ENCODE measurements around the gene FAM234B.

FAM234B gene, protein sequence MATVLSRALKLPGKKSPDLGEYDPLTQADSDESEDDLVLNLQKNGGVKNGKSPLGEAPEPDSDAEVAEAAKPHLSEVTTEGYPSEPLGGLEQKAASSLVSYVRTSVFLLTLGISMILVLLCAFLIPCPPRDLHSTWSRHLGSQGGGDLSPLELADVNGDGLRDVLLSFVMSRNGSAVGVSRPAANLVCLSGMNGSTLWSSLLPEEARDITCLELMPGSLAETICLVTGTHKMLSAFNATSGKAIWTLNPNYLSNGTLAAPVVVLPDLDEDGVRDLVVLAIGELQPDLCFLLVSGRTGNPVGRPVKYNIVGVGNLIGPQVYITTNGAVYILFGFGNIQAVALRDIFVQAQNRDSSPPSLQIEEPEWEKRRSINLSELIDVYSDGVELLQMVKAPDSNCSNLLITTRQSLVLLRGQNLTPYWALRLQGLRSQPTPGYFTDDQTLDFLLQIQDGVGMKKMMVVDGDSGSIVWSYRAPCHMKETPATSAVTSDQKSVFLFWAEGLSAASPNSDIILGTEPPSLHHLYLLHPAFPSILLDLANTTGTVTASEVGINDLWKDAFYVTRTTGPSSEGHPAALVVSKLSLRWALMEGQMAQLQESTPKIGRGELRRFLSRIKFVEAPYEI

DNA sequence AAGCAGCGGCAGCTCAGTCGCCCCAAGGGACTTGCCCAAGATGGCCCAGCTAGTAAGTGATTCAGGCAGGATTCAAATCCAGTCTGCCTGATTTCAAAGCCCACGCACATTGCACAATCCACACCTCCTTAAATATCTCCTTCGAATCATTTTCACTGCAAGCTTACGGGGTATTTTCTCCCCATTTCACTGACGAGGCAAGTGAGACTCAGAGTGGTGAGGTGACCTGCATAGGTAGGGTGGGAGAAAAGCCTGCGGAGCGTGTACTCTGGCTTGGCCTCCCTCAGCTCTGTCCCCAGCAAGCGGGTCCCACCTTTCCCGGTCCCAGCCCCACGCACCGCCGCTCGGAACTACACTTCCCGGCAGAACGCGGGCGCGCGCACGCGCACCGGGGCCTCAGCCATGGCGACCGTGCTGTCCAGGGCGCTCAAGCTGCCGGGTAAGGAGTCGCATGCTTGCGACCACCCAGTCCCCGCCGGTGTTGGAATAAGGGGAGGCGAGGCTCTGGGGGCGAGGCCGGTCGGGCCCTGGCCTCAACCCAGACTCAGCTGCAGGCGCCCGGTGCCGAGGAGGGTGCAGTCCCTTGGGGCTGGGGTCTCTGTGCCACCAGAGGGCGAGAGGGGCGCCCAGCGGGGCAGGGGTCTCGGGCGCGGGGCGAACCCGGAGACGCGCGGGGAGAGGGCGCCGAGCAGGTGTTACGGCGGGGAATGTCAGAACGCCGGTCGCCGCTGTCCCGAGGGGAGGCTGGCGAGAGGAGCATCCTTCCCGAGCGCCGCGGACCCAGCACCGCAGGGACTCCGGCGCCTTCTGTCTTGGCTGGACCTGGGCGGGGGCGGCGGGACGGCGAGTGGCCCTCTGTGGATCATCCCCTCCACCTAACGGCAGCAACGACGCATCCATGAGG is at the start of gene FAM234B:
FAM234B (plus strand) TSS at position 380 of the 904 bp plus-strand sequence; CDS start at position 403, 23 bp downstream.
- peak; percentile 48 to 71 for DNase-seq

DNA sequence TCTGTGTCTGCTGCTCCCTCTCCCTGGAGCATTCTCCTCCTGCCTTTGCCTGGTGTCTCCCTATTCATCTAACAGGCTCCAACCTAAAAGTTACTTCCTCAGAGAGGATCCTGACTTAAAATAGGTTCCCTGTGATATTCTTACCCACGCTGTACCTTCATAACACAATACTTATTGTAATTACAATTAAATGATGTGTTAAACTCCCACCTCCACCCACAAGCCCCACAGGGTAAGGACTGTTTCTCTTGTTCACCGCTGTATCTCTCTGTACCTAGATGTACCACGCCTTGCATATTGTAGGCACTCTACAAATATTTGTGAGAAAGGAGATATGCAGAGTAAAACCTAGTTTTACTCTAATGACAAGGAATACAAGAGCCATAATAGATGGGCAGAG is 49.1 kb upstream of the FAM234B start:
- no peak for DNase-seq

DNA sequence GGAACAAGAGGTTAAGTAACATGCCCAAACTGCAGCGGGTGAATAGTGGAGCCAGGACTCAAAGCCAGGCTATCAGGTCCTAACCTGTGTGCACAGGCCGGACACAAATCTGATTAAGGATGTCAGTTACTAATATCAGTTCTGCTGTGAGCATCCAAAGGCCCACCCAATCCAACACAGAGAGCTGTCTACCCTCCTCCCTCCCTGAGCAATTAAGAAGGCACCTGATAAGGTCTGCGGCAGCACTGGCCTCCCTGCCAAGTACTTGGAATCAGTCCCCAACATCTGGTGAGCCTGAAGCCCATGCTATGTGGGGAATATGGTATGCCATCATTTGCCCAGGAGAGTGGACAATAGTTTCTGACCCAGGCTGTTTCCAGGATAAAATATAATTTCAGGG is 48.0 kb upstream of the FAM234B start:
- DNase-seq = no peak

DNA sequence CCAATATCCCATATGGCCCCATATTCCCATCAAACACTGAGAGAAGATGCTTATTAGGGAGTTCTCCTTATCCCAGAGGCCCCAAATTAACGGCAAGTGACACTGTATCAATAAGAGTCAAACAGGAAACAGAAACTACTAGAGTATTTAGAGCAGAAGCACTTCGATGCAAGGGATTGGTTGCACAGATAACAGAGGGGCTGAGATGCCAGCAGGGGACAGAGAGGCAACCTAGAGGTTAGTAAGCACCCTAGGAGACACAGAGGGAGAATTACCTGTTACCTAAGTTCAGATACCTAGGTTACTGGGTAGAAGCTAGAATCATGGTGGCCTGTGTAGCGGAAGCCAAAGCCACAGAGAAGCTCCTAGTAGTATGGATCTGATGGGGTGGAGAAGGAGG is 47.0 kb upstream of the FAM234B start:
- DNase-seq = no peak

DNA sequence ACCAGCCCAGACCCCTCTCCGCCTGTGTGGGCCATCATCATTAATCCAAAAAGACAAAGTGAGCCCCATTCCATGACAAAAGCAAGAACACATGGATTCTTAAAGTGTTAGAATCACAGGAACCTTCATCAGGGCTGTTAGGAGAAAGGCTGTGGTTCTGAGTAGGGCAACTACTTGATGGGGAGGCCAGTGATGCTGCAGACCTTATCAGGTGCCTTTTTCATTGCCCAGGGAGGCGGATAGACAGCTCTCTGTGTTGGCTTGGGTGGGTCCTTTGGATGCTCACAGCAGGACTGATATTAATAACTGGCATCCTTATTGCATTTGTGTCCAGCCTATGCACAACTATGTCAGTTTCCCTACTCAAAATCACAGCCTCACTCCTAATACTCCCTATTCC is 46.4 kb upstream of the FAM234B start:
- DNase-seq = no peak

DNA sequence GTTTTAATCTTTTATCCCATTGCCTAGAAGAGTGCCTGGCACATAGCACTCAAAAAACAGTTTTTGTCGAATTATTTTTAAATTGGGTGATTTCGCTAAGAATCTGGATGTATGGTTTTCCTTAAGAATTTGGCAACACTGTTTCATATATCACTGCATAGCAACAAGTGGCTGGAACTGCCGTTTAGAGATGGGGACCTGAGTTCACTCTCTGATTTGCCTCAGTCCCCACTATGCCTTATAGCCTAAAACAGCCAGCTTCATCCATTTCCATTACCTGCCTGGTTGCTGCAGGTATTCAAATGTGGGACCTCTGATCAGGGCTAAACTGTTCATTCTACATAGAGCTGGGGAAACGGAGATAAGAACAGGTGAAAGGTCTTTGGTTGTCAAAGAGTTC is 45.9 kb upstream of the FAM234B start:
- DNase-seq = no peak

DNA sequence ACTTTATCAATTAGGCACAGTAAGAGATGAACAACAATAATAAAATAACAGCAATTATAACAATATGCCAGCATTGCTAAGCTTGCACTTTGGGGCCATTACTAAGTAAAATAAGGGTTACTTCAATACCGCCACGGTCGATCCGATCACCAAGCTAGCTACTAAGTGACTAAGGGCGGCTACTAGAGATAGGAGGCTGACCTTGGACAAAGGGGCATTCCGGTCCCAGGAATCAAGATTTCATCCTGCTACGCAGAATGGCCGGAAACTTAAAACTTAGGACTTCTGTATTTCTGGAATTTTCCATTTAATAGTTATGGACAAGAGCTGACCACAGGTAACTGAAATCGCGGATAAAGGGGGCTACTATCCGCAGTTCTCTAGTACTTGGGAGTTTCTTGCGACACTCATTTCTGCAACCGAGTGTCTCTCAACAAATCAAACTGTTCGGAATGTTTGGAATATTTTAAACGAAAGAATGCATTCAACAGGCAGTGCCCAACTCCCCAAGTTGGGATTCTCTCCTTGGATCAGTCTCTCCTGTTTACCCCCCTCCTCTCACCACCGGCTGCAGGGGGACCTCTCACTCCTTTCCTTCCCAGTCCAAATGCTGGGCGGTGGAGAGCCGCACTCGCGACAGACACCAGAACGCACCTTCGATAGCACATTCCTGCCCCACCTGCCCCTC is 44.8 kb upstream of the FAM234B start:
- no peak for DNase-seq

DNA sequence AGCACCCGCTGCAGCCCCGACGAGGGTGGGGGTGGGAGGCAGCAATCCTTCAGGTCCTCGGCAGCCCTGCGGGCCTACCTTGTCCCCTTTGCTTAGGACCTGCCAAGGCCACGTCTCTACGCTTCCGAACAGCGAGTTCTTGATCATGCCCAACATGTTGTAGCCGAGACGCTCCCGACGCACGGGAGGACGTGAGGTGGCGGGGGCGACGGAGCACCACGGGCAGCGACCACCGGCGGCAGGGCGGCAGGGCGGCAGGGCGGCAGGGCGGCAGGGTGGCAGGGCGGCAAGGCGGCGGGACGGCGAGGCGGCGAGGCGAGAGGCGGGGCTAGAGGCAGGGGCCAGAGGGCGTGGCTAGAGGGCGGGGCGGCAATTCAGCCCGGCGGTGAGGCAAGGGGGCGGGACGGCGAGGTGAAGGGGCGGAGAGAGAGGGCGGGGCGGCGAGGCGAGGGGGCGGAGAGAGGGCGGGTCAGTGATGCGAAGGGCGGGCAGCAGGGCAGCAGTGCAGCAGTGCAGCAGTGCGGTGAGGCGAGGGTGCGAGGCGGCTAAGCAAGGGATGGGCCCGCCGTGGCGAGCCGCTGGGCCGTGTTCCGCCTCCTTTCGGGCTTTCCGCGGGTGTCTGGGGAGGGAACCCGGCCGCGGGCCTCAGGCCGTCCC is 44.1 kb upstream of the FAM234B start, which contains the start of gene HEBP1:
HEBP1 (minus strand) TSS at position 307 of the 657 bp plus-strand sequence; CDS start at position 156, 151 bp downstream.
- peak; percentile 91 to 97 for DNase-seq

DNA sequence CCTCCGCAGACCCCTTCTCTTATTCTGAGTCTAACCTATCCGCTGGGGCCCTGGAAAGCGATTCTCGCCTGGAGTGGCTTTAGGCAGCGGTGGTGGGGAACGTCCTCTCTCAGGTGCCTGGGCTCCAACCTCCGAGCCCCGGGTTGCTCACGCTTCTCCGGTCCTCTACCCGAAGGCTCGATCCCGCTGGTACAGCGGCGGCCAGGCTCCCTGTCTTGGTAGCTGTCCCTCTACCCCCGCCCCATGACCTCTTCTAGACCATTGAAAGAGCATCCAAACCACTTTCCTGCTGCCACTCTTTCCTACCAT is 43.6 kb upstream of the FAM234B start:
- DNase-seq = peak in 1 of 2 donors; percentile 54

DNA sequence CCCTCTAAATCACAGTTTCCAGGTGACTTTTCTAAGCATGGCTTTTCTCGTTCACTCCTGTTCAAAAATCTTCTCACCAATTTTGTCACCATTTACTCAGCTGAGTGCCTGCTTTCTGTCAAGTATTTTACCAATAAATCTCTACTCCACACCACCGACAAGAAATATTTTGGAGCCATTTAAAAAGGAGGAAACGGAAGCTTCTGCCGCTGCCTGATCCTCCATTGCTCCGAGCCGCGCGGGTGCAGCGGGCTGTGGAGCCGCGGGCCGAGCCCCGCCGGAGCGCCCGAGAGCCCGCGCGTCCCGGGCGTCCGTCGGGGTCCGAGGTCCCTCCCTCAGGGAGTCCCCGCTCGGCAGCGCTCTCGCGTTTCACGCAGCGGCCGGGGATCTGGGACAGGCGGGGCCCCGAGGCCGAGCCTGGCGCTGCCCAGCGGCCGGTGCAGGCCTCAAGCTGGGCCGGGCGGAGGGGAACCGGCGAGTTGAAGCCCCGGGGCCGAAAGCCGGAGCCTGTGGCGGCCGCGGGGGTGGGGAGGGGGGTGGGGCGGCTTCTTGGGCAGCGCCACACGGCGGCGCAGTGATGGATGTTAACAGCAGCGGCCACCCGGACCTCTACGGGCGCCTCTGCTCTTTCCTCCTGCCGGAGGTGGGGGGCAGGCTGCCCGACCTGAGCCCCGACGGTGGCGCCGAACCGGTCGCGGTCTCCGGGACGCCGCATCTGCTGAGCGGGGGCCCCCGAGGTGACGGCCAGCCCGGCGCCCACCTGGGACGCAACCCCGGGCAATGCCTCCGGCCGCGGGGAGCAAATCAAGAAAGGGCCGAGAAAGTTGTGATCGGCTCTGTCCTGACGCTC is 43.0 kb upstream of the FAM234B start:
- peak; percentile 51 for DNase-seq

DNA sequence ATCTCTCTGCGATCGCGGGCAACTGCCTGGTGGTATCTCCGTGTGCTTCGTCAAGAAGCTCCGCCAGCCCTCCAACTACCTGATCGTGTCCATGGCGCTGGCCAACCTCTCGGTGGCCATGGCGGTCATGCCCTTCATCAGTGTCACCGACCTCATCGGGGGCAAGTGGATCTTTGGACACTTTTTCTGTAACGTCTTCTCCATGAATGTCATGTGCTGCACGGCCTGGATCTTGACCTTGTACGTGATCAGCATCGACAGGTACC is 42.5 kb upstream of the FAM234B start:
- DNase-seq = no peak

DNA sequence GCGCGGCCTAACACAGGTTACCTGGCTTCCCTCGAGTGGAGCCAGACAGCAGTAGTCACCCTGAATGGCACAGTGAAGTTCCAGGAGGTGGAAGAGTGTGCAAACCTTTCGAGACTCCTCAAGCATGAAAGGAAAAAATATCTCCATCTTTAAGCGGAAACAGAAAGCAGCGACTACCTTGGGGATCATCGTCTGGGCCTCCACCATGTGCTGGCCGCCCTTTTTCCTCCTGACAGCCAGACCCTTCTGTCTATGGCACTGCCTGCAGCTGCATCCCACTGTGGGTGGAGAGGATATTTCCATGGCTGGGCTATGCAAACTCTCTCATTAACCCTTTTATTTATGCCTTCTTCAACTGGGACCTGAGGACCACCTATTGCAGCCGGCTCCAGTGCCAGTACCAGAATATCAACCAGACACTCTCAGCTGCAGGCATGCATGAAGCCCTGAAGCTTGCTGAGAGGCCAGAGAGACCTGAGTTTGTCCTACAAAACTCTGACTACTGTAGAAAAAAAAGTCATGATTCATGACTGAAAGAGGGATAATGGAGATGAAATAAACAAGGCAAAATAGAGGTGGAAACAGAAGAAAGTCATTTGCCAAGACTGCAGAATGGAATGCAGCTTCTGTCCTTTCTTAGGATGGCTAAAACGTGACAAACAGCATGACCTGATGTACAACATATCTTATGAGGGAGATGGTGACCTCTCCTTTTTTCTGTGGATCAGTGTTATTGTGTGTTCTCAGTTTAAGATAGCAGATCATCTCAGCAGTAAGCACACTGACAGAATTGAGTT is 41.7 kb upstream of the FAM234B start:
- no peak for DNase-seq

DNA sequence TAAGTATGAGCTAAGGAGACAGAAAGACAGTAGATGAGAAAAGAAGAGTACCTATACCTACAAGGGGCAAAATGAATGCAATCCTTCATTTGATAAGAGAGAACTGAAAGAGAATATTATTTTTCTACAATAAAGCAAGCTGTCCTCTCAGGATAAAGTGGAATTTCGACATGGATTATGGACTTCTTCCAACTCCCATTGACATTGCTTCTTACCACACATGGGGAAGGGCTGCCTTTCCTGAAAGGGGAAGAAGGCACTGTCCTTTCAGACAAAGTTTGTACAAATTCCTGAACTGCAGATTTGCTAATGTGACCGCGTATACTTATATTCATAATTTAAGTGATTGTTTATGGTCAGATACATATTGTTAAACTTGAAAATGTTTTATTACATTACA is 39.8 kb upstream of the FAM234B start:
- no peak for DNase-seq

DNA sequence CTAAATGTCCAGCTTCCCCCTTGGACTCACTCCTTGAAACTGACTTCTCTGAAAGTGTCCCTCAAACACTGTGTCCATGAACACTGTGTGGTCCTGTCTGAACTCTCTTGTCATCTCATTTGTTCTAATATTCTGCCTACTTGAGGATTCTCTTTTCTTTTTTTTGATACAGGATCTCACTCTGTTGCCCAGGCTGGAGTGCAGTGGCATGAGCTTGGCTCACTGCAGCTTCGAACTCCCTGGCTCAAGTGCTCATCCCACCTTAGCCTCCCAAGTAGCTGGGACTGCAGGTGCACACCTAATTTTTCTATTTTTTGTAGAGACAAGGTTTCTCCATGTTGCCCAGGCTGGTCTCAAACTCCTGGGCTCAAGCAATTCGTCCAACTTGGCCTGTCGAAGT is 39.2 kb upstream of the FAM234B start:
- no peak for DNase-seq

DNA sequence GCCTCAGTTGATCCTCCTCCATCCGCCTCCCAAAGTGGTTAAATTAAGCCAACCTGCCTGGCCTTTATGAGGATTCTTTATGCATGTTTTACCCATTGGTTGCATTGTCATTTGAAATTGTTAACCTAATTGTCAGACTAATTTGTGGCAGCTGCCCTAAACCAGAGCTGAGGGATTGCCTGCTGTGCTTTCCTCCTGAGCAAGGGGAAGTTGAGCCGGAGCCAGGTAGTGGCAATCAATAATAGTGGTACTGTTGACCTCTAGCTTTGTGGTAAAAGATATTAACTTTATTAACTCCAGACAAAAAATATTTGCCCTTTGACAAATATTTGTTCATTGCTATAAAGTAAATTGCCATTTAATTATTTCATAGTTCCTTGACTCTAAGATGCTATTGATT is 38.5 kb upstream of the FAM234B start:
- no peak for DNase-seq

DNA sequence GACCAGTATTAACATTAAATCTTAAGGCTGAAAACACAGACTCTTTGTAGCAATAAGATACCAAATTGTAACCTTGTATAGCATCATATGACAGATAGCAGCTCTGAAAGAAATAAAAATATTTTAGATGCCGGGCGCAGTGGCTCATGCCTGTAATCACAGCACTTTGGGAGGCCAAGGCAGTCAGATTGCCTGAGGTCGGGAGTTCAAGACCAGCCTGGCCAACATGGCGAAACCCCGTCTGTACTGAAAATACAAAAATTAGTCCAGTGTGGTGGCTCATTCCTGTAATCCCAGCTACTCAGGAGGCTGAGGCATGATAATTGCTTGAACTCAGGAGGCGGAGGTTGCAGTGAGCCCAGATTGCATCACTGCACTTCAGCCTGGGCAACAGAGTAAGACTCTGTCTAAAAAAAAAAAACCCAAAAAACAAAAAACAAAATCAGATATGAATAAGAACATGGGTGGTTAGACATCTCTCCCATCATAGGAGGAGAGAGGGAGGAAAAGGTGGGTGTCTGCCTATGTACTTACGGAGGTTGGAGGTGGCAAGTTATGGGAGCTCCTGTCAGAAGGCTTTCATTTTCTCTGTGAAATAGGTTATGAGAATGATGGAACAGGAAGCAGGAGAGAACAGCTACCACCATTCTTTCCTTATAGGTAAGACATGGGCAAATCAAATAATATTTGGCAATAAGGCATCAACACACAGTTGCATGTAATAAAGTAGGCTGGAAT is 36.5 kb upstream of the FAM234B start:
- DNase-seq = no peak

DNA sequence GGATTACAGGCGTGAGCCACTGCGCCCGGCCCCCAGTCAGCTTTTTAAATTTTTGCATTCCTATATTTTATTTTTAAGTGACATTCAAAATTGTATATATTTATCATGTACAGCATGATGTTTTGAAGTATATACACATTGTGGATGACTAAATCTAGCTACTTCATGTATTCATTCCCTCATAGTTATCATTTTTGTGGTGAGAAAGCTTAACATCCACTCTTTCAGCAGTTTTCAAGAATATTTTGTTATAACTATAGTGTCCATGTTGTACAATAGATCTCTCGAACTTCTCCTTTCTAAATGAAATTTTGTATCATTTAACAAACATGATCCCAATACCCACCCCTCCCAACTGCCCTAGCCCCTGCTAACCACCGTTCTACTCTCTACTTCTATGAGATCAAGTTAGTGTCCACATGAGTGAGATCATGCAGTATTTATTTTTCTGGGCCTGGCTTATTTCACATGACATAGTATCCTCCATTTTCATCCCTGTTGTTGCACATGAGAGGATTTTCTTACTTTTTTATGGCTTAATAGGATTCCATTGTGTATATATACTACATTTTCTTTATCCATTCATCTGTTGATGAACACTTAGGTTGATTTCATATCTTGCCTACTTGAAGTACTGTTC is 35.3 kb upstream of the FAM234B start:
- no peak for DNase-seq

DNA sequence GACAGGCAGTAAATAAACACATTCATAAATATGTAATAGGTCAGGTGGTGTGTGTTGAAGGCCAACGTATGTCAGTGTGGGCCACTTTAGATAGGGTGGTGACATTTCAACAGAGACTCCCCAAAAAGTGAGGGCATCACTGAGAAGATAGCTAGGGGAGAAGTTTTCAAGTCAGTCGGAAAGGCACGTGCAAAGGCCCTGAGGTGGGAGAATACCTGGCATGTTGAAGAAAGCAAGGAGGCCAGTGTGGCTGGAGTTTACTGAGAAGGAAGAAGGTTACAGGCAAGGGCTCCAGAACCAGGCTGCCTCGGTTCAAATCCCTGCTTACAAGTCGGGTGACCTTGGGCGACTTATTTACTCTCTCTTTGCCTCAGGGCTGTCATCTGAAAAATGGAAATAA is 33.1 kb upstream of the FAM234B start:
- DNase-seq = no peak

DNA sequence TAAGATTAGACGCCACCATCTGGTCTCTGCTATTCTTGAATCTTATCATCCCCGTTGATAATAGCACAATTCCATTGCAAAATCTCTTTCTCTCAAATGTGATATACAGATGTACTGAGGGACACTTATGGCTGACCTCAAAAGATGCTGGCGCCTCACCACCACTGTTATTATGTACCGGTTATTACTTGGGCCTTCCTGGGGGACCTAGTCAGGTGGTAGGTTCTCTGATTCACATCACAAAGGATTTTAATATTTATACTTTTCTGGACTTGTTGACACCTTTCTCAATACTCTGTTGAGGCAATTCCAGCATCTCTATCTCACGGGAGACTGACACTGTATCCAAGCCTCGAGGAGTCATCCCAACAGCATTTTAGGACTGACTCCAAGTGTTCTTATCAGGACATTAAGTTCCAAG is 21.3 kb upstream of the FAM234B start:
- DNase-seq = no peak

Data from hippocampal formation (tissue), 2 donors.